ENCODE results near the gene DCP1A. TPM values are rescaled to one million over a fixed set of nuclear protein-coding genes. Genes with fewer than 3 reads are reported as not detected.

The DCP1A gene
- total and polyA plus RNA-seq, 9 of the 15 experiments (the other 6 are each of a cell fraction or from before 2014, with no cell fraction given), result 6.6 to 33.7 (median 13.3) TPM

DNA sequence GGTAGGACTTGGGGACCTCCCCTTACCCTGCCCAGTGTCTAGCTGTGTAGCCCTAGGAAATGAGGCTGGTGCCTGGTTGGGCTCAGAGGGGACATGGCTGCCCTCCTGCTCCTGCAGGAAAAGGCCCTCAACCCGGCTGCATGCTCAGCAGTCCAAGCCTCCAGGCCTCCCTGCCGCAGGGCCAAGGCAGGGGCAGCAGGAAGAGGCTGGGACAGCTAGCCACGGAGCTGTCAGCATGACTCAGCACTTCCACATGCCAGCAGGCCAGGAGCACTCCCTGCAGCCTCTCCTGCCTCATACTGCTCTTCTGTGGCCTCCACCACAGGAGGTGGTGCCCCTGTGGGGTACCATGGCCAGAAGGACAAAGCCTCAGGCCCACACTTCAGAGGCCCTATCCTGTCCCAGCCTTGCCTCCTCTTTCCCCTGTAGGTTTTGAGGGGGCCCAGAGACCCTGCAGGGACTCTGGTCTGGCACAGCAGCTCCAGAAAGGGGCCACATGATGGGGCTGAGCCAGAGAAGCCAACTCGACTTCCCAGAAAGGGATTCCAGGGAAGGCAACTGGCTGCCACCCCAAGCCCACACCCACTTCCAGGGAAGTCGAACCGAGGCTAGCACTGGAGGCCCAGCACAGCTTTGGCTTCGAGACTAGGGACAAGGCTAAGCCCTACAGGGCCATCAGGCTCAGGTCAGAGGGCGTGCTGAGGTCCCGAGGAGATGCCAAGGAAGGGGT is 111.1 kb downstream of the DCP1A start (continued):
- TF ChIP-seq, protein P1, sequence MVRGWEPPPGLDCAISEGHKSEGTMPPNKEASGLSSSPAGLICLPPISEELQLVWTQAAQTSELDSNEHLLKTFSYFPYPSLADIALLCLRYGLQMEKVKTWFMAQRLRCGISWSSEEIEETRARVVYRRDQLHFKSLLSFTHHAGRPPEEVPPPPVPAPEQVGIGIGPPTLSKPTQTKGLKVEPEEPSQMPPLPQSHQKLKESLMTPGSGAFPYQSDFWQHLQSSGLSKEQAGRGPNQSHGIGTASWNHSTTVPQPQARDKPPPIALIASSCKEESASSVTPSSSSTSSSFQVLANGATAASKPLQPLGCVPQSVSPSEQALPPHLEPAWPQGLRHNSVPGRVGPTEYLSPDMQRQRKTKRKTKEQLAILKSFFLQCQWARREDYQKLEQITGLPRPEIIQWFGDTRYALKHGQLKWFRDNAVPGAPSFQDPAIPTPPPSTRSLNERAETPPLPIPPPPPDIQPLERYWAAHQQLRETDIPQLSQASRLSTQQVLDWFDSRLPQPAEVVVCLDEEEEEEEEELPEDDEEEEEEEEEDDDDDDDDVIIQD (CRISPR knock-in tag; IDR thresholded peaks at IDR 0.05), result no peak
- TF ChIP-seq, protein P2, sequence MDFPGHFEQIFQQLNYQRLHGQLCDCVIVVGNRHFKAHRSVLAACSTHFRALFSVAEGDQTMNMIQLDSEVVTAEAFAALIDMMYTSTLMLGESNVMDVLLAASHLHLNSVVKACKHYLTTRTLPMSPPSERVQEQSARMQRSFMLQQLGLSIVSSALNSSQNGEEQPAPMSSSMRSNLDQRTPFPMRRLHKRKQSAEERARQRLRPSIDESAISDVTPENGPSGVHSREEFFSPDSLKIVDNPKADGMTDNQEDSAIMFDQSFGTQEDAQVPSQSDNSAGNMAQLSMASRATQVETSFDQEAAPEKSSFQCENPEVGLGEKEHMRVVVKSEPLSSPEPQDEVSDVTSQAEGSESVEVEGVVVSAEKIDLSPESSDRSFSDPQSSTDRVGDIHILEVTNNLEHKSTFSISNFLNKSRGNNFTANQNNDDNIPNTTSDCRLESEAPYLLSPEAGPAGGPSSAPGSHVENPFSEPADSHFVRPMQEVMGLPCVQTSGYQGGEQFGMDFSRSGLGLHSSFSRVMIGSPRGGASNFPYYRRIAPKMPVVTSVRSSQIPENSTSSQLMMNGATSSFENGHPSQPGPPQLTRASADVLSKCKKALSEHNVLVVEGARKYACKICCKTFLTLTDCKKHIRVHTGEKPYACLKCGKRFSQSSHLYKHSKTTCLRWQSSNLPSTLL (IDR thresholded peaks at IDR 0.05), result no peak
- TF ChIP-seq ZNF263 (CRISPR knock-in tag; IDR thresholded peaks at IDR 0.05; ENCODE audit: borderline replicate concordance) (peak; percentile 29; the same call in 1 of the 2 replicates), HDAC1 (IDR thresholded peaks at IDR 0.05) (0 out of 4 replicates have a peak, but pooled peaks of 1 of the 2 experiments have one; percentile 18), RBFOX2 (IDR thresholded peaks at IDR 0.05; ENCODE audit: low read depth, low read length) (peak; percentile 14; the same call in 1 of the 2 replicates), ZNF239 (CRISPR knock-in tag; IDR thresholded peaks at IDR 0.05) (peak; percentile 68; the same call in 1 of the 2 replicates), SP2 (IDR thresholded peaks at IDR 0.05; ENCODE audit: extremely low read depth, low read depth, low read length, poor library complexity, severe bottlenecking) (no peak)
- TF ChIP-seq, protein P3, sequence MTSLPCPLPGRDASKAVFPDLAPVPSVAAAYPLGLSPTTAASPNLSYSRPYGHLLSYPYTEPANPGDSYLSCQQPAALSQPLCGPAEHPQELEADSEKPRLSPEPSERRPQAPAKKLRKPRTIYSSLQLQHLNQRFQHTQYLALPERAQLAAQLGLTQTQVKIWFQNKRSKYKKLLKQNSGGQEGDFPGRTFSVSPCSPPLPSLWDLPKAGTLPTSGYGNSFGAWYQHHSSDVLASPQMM (CRISPR knock-in tag; IDR thresholded peaks at IDR 0.05), result no peak
- TF ChIP-seq, protein P4, sequence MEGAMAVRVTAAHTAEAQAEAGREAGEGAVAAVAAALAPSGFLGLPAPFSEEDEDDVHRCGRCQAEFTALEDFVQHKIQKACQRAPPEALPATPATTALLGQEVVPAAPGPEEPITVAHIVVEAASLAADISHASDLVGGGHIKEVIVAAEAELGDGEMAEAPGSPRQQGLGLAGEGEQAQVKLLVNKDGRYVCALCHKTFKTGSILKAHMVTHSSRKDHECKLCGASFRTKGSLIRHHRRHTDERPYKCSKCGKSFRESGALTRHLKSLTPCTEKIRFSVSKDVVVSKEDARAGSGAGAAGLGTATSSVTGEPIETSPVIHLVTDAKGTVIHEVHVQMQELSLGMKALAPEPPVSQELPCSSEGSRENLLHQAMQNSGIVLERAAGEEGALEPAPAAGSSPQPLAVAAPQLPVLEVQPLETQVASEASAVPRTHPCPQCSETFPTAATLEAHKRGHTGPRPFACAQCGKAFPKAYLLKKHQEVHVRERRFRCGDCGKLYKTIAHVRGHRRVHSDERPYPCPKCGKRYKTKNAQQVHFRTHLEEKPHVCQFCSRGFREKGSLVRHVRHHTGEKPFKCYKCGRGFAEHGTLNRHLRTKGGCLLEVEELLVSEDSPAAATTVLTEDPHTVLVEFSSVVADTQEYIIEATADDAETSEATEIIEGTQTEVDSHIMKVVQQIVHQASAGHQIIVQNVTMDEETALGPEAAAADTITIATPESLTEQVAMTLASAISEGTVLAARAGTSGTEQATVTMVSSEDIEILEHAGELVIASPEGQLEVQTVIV (CRISPR knock-in tag; IDR thresholded peaks at IDR 0.05; ENCODE audit: borderline replicate concordance), result 0 out of 2 replicates have a peak, but pooled peaks have one; percentile 54
- TF ChIP-seq, protein P5, sequence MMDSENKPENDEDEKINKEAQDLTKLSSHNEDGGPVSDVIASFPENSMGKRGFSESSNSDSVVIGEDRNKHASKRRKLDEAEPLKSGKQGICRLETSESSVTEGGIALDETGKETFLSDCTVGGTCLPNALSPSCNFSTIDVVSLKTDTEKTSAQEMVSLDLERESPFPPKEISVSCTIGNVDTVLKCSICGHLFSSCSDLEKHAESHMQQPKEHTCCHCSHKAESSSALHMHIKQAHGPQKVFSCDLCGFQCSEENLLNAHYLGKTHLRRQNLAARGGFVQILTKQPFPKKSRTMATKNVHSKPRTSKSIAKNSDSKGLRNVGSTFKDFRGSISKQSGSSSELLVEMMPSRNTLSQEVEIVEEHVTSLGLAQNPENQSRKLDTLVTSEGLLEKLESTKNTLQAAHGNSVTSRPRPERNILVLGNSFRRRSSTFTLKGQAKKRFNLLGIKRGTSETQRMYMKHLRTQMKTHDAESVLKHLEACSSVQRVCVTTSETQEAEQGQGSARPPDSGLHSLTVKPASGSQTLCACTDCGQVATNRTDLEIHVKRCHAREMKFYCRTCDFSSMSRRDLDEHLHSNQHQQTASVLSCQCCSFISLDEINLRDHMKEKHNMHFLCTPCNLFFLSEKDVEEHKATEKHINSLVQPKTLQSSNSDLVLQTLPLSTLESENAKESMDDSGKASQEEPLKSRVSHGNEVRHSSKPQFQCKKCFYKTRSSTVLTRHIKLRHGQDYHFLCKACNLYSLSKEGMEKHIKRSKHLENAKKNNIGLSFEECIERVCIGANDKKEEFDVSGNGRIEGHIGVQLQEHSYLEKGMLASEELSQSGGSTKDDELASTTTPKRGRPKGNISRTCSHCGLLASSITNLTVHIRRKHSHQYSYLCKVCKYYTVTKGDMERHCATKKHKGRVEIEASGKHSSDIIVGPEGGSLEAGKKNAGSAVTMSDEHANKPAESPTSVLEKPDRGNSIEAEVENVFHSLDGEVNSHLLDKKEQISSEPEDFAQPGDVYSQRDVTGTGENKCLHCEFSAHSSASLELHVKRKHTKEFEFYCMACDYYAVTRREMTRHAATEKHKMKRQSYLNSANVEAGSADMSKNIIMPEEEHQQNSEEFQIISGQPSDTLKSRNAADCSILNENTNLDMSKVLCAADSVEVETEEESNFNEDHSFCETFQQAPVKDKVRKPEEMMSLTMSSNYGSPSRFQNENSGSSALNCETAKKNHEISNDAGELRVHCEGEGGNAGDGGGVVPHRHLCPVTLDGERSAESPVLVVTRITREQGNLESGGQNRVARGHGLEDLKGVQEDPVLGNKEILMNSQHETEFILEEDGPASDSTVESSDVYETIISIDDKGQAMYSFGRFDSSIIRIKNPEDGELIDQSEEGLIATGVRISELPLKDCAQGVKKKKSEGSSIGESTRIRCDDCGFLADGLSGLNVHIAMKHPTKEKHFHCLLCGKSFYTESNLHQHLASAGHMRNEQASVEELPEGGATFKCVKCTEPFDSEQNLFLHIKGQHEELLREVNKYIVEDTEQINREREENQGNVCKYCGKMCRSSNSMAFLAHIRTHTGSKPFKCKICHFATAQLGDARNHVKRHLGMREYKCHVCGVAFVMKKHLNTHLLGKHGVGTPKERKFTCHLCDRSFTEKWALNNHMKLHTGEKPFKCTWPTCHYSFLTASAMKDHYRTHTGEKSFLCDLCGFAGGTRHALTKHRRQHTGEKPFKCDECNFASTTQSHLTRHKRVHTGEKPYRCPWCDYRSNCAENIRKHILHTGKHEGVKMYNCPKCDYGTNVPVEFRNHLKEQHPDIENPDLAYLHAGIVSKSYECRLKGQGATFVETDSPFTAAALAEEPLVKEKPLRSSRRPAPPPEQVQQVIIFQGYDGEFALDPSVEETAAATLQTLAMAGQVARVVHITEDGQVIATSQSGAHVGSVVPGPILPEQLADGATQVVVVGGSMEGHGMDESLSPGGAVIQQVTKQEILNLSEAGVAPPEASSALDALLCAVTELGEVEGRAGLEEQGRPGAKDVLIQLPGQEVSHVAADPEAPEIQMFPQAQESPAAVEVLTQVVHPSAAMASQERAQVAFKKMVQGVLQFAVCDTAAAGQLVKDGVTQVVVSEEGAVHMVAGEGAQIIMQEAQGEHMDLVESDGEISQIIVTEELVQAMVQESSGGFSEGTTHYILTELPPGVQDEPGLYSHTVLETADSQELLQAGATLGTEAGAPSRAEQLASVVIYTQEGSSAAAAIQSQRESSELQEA (IDR thresholded peaks at IDR 0.05; ENCODE audit: low read depth), result no peak

Measured in K562 (cell line).